Measurements from ENCODE around the gene PTPN22.

The PTPN22 gene

DNA sequence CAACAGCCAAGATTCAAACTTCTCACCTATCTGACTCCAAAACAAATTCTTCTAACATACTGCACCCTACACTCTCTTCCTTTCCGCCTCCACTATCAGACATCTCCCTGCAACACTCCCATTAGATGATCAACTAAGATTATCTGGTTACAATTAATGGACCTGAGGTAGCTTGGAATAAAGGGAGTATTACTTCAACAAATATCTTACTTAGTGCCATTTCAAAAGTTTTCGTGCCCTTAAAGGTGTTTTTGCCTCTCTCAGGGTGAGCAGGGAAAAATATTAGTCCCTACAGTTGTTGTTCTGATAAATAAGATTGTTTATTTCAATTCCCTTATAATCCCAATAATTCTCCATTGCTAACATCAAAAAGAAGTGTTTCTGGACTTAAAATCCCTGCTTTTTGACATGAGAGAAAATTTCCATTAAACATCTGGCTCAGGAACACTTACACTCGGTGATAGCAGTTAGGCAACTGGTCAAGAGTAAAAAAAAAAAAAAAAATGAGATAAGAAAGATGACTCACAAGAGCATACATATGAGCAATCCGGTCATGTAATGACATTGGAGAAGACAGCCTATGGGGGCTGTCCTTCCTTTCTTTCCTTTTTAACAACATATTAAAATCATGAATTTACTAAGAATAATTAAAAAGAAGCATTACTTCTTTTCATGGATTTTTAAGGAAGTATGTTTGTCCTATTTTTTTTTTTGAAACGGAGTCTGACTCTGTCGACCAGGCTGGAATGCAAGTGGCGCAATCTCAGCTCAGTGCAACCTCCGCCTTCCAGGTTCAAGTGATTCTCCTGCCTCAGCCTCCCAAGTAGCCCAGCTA, 66.9 kb downstream of the PTPN22 start:
- no peaks in the 10 kb centered on the region for H3K9me2 ChIP-seq (replicated peaks; ENCODE audit: insufficient read depth, low read length)
- peaks cover 8% of the 10 kb centered on the region for H4K20me1 ChIP-seq (ENCODE audit: low read depth, low read length)
- H3K4me2 ChIP-seq (ENCODE audit: low read depth, low read length, poor library complexity, severe bottlenecking), result no peak overlapping the region
- H3K36me3 ChIP-seq (ENCODE audit: low read length), result no peaks in the 10 kb centered on the region
- no peaks in the 10 kb centered on the region for H3F3A ChIP-seq (ENCODE audit: insufficient read depth)
- H2AFZ ChIP-seq (ENCODE audit: low read depth, low read length, severe bottlenecking), result no peak overlapping the region
- H3K4me3 ChIP-seq (ENCODE audit: insufficient read depth, low read length, poor library complexity, severe bottlenecking), result no peak overlapping the region
- H3K9me3 ChIP-seq (ENCODE audit: insufficient read depth, low read length), result no peaks in the 10 kb centered on the region
- no peak overlapping the region for H3K9ac ChIP-seq (ENCODE audit: low read length)
- H3K27me3 ChIP-seq (ENCODE audit: low read length), result no peaks in the 10 kb centered on the region
- peaks cover 96% of the 10 kb centered on the region for H3K79me2 ChIP-seq (ENCODE audit: insufficient read depth, low read length)
- TF ChIP-seq, protein P1, sequence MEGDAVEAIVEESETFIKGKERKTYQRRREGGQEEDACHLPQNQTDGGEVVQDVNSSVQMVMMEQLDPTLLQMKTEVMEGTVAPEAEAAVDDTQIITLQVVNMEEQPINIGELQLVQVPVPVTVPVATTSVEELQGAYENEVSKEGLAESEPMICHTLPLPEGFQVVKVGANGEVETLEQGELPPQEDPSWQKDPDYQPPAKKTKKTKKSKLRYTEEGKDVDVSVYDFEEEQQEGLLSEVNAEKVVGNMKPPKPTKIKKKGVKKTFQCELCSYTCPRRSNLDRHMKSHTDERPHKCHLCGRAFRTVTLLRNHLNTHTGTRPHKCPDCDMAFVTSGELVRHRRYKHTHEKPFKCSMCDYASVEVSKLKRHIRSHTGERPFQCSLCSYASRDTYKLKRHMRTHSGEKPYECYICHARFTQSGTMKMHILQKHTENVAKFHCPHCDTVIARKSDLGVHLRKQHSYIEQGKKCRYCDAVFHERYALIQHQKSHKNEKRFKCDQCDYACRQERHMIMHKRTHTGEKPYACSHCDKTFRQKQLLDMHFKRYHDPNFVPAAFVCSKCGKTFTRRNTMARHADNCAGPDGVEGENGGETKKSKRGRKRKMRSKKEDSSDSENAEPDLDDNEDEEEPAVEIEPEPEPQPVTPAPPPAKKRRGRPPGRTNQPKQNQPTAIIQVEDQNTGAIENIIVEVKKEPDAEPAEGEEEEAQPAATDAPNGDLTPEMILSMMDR (IDR thresholded peaks at IDR 0.05; ENCODE audit: insufficient read depth, low read length, poor library complexity, severe bottlenecking), result no peak
- no peak for TF ChIP-seq EZH2phosphoT487 (conservative IDR thresholded peaks at IDR 0.05; ENCODE audit: low read length)
- no peak overlapping the region for H3K27ac ChIP-seq (ENCODE audit: low read depth, low read length)

GRCh38 chr1:113802367-113803007, 69.0 kb downstream of the PTPN22 start:
- Histone ChIP-seq H3K9me2 (replicated peaks; ENCODE audit: insufficient read depth, low read length) (no peaks in the 10 kb centered on the region), H3K36me3 (ENCODE audit: low read length) (peaks cover 4% of the 10 kb centered on the region; the same call in 1 of the 2 replicates), H3K27me3 (ENCODE audit: low read length) (no peaks in the 10 kb centered on the region), H4K20me1 (ENCODE audit: low read depth, low read length) (peaks cover 8% of the 10 kb centered on the region), H3F3A (ENCODE audit: insufficient read depth) (no peaks in the 10 kb centered on the region), H3K9me3 (ENCODE audit: insufficient read depth, low read length) (no peaks in the 10 kb centered on the region), H3K9ac (ENCODE audit: low read length) (no peak overlapping the region), H3K4me3 (ENCODE audit: insufficient read depth, low read length, poor library complexity, severe bottlenecking) (no peak overlapping the region), H3K79me2 (ENCODE audit: insufficient read depth, low read length) (peaks cover 94% of the 10 kb centered on the region), H2AFZ (ENCODE audit: low read depth, low read length, severe bottlenecking) (no peak overlapping the region), H3K4me2 (ENCODE audit: low read depth, low read length, poor library complexity, severe bottlenecking) (no peak overlapping the region), H3K27ac (ENCODE audit: low read depth, low read length) (no peak overlapping the region)
- TF ChIP-seq, protein P1 (IDR thresholded peaks at IDR 0.05; ENCODE audit: insufficient read depth, low read length, poor library complexity, severe bottlenecking), result no peak
- TF ChIP-seq EZH2phosphoT487 (conservative IDR thresholded peaks at IDR 0.05; ENCODE audit: low read length), result no peak

- TF ChIP-seq, protein P1 (IDR thresholded peaks at IDR 0.05; ENCODE audit: insufficient read depth, low read length, poor library complexity, severe bottlenecking), result no peak
- TF ChIP-seq EZH2phosphoT487 (conservative IDR thresholded peaks at IDR 0.05; ENCODE audit: low read length), result no peak
- H3K27ac ChIP-seq (ENCODE audit: low read depth, low read length), result no peak overlapping the region
- H3K9me2 ChIP-seq (replicated peaks; ENCODE audit: insufficient read depth, low read length), result no peaks in the 10 kb centered on the region
- H3K27me3 ChIP-seq (ENCODE audit: low read length), result no peaks in the 10 kb centered on the region
- H3K4me2 ChIP-seq (ENCODE audit: low read depth, low read length, poor library complexity, severe bottlenecking), result no peak overlapping the region
- peaks cover 8% of the 10 kb centered on the region for H4K20me1 ChIP-seq (ENCODE audit: low read depth, low read length)
- no peak overlapping the region for H3K4me3 ChIP-seq (ENCODE audit: insufficient read depth, low read length, poor library complexity, severe bottlenecking)
- H3K9ac ChIP-seq (ENCODE audit: low read length), result no peak overlapping the region
- H3K36me3 ChIP-seq (ENCODE audit: low read length), result peaks cover 17% of the 10 kb centered on the region; the same call in 1 of the 2 replicates
- H3K79me2 ChIP-seq (ENCODE audit: insufficient read depth, low read length), result peaks cover 74% of the 10 kb centered on the region
- H2AFZ ChIP-seq (ENCODE audit: low read depth, low read length, severe bottlenecking), result no peak overlapping the region
- H3F3A ChIP-seq (ENCODE audit: insufficient read depth), result no peaks in the 10 kb centered on the region
- no peaks in the 10 kb centered on the region for H3K9me3 ChIP-seq (ENCODE audit: insufficient read depth, low read length)
These were observed 71.0 kb downstream of the PTPN22 start for GRCh38 chr1:113800487-113800886.

All from SU-DHL-6 (cell line).